ENCODE measurements around the gene DHRS4.

GRCh38 chr14:23950411-23951135 is 3.0 kb upstream of the DHRS4 start:
- TF ChIP-seq EP300 (IDR thresholded peaks at IDR 0.05; ENCODE audit: borderline replicate concordance): no peak
- no peak for TF ChIP-seq CEBPB (IDR thresholded peaks at IDR 0.05)
- no peak for TF ChIP-seq ZBTB7A (IDR thresholded peaks at IDR 0.05; ENCODE audit: low read depth)
- no peak for TF ChIP-seq TEAD4 (IDR thresholded peaks at IDR 0.05)
- TF ChIP-seq RAD21 (IDR thresholded peaks at IDR 0.05; ENCODE audit: low read depth): no peak
- TF ChIP-seq MAX (IDR thresholded peaks at IDR 0.05): no peak
- TF ChIP-seq REST (IDR thresholded peaks at IDR 0.05; ENCODE audit: low read depth): no peak
- TF ChIP-seq, protein P1, sequence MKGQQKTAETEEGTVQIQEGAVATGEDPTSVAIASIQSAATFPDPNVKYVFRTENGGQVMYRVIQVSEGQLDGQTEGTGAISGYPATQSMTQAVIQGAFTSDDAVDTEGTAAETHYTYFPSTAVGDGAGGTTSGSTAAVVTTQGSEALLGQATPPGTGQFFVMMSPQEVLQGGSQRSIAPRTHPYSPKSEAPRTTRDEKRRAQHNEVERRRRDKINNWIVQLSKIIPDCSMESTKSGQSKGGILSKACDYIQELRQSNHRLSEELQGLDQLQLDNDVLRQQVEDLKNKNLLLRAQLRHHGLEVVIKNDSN (IDR thresholded peaks at IDR 0.05): no peak

Measured in Ishikawa (cell line).